Measurements from ENCODE around the gene PRKN. TPM values are rescaled to one million over a fixed set of nuclear protein-coding genes. Genes with fewer than 3 reads are reported as not detected.

PRKN gene
- polyA plus RNA-seq, 1 donor from 2014 or later: 1.2 TPM

DNA sequence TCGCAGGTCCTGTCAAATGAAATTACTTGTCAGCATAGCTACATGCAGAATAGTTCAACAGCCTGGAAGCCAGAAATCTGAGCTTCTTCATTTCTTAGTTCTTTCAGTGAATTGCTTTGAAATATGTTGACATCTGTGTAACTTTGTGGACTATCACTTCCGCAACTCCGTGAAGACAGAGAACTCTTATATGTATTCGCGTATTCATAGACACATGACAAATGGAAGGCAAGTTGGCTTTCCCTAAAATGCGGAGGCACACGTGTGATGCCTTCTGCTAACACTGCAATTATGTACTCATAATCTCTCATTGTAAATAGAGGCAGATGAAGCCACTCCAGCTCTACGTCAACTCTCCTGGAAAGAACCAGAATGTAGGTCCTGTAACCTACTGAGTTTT, 701.5 kb downstream of the PRKN start:
- Histone ChIP-seq H3K36me3 (ENCODE audit: insufficient read depth, low read length) (no peaks in the 10 kb centered on the region), H2AFZ (ENCODE audit: low read depth, low read length) (no peak overlapping the region), H3K9ac (ENCODE audit: low read length) (no peak overlapping the region), H3K27ac (ENCODE audit: low read length) (peak overlapping the region; percentile 51), H3K9me2 (ENCODE audit: insufficient read depth, low read length) (no peaks in the 10 kb centered on the region), H3K9me3 (ENCODE audit: low read length) (peaks cover 7% of the 10 kb centered on the region), H4K20me1 (ENCODE audit: insufficient read depth) (no peaks in the 10 kb centered on the region), H3F3A (ENCODE audit: insufficient read depth, low read length, poor library complexity, severe bottlenecking) (no peaks in the 10 kb centered on the region), H3K4me3 (ENCODE audit: low read length) (peak overlapping the region; percentile 40), H3K27me3 (ENCODE audit: insufficient read depth, low read depth, low read length) (no peaks in the 10 kb centered on the region), H3K79me2 (replicated peaks; ENCODE audit: insufficient read depth, low read length) (no peaks in the 10 kb centered on the region), H3K4me2 (ENCODE audit: low read length) (no peak overlapping the region)
- peak; percentile 41 for TF ChIP-seq POLR2AphosphoS5 (IDR thresholded peaks at IDR 0.05)
- TF ChIP-seq CTCF (IDR thresholded peaks at IDR 0.05; ENCODE audit: poor library complexity, severe bottlenecking): no peak
- no peak for TF ChIP-seq RAD21 (conservative IDR thresholded peaks at IDR 0.05)
- TF ChIP-seq SMC3 (conservative IDR thresholded peaks at IDR 0.05; ENCODE audit: poor library complexity): no peak
- no peak for TF ChIP-seq EZH2 (IDR thresholded peaks at IDR 0.05; ENCODE audit: borderline replicate concordance, insufficient read depth, low read length, poor library complexity, severe bottlenecking)
- TF ChIP-seq, protein P1, sequence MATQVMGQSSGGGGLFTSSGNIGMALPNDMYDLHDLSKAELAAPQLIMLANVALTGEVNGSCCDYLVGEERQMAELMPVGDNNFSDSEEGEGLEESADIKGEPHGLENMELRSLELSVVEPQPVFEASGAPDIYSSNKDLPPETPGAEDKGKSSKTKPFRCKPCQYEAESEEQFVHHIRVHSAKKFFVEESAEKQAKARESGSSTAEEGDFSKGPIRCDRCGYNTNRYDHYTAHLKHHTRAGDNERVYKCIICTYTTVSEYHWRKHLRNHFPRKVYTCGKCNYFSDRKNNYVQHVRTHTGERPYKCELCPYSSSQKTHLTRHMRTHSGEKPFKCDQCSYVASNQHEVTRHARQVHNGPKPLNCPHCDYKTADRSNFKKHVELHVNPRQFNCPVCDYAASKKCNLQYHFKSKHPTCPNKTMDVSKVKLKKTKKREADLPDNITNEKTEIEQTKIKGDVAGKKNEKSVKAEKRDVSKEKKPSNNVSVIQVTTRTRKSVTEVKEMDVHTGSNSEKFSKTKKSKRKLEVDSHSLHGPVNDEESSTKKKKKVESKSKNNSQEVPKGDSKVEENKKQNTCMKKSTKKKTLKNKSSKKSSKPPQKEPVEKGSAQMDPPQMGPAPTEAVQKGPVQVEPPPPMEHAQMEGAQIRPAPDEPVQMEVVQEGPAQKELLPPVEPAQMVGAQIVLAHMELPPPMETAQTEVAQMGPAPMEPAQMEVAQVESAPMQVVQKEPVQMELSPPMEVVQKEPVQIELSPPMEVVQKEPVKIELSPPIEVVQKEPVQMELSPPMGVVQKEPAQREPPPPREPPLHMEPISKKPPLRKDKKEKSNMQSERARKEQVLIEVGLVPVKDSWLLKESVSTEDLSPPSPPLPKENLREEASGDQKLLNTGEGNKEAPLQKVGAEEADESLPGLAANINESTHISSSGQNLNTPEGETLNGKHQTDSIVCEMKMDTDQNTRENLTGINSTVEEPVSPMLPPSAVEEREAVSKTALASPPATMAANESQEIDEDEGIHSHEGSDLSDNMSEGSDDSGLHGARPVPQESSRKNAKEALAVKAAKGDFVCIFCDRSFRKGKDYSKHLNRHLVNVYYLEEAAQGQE (IDR thresholded peaks at IDR 0.05; ENCODE audit: borderline replicate concordance): no peak
- TF ChIP-seq MXI1 (conservative IDR thresholded peaks at IDR 0.05; ENCODE audit: poor library complexity, severe bottlenecking): no peak
- no peak for TF ChIP-seq TAF1 (IDR thresholded peaks at IDR 0.05; ENCODE audit: low read depth)
- TF ChIP-seq EP300 (conservative IDR thresholded peaks at IDR 0.05; ENCODE audit: poor library complexity, severe bottlenecking): peak; percentile 80

- no peaks in the 10 kb centered on the region for H3K9me2 ChIP-seq (ENCODE audit: insufficient read depth, low read length)
- H3K9me3 ChIP-seq (ENCODE audit: low read length): peaks cover 7% of the 10 kb centered on the region
- no peak overlapping the region for H3K4me2 ChIP-seq (ENCODE audit: low read length)
- H2AFZ ChIP-seq (ENCODE audit: low read depth, low read length): no peak overlapping the region
- H3K4me3 ChIP-seq (ENCODE audit: low read length): no peak overlapping the region
- H3K9ac ChIP-seq (ENCODE audit: low read length): no peak overlapping the region
- peaks cover 8% of the 10 kb centered on the region for H3F3A ChIP-seq (ENCODE audit: insufficient read depth, low read length, poor library complexity, severe bottlenecking)
- no peaks in the 10 kb centered on the region for H3K79me2 ChIP-seq (replicated peaks; ENCODE audit: insufficient read depth, low read length)
- H3K27me3 ChIP-seq (ENCODE audit: insufficient read depth, low read depth, low read length): no peaks in the 10 kb centered on the region
- TF ChIP-seq POLR2AphosphoS5 (IDR thresholded peaks at IDR 0.05) (peak; percentile 18), TAF1 (IDR thresholded peaks at IDR 0.05; ENCODE audit: low read depth) (no peak)
- H3K36me3 ChIP-seq (ENCODE audit: insufficient read depth, low read length): no peaks in the 10 kb centered on the region
- no peak overlapping the region for H3K27ac ChIP-seq (ENCODE audit: low read length)
- no peaks in the 10 kb centered on the region for H4K20me1 ChIP-seq (ENCODE audit: insufficient read depth)
Measured at GRCh38 chr6:162019349-162019748, 708.2 kb downstream of the PRKN start.

DNA sequence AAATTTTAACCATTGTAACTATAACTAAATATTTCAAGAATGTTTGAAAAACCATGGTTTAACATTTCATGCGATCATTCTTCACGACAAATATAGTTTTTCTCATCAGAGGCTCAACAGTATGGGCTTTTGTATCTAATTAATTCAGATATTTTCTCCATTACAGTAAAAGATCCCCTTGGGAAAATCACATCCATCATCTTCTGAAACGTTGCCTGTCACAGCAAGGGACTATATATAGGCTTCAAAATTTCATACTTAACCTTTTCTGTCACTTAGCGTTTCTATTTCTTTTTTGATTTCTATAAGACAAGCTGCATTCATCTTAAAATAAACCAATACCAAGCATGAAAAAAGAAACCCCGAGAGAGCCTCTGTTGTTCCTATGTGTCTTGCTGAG, 710.0 kb downstream of the PRKN start:
- H3K27me3 ChIP-seq (ENCODE audit: insufficient read depth, low read depth, low read length): no peaks in the 10 kb centered on the region
- peaks cover 8% of the 10 kb centered on the region for H3F3A ChIP-seq (ENCODE audit: insufficient read depth, low read length, poor library complexity, severe bottlenecking)
- no peaks in the 10 kb centered on the region for H3K79me2 ChIP-seq (replicated peaks; ENCODE audit: insufficient read depth, low read length)
- peak overlapping the region; percentile 34 for H3K4me2 ChIP-seq (ENCODE audit: low read length)
- no peaks in the 10 kb centered on the region for H4K20me1 ChIP-seq (ENCODE audit: insufficient read depth)
- H3K9me2 ChIP-seq (ENCODE audit: insufficient read depth, low read length): no peaks in the 10 kb centered on the region
- TF ChIP-seq EP300 (conservative IDR thresholded peaks at IDR 0.05; ENCODE audit: poor library complexity, severe bottlenecking) (peak; percentile 96), RAD21 (conservative IDR thresholded peaks at IDR 0.05) (peak; percentile 23), POLR2AphosphoS5 (IDR thresholded peaks at IDR 0.05) (peak; percentile 85), SMC3 (conservative IDR thresholded peaks at IDR 0.05; ENCODE audit: poor library complexity) (no peak), TAF1 (IDR thresholded peaks at IDR 0.05; ENCODE audit: low read depth) (no peak)
- H3K36me3 ChIP-seq (ENCODE audit: insufficient read depth, low read length): no peaks in the 10 kb centered on the region
- H3K9me3 ChIP-seq (ENCODE audit: low read length): no peaks in the 10 kb centered on the region
- H3K4me3 ChIP-seq (ENCODE audit: low read length): peak overlapping the region; percentile 41
- H3K9ac ChIP-seq (ENCODE audit: low read length): peak overlapping the region; percentile 32
- no peak overlapping the region for H2AFZ ChIP-seq (ENCODE audit: low read depth, low read length)
- peak overlapping the region; percentile 76 for H3K27ac ChIP-seq (ENCODE audit: low read length)

All from neural cell (in vitro differentiated cells).